BLaER1 (cell line): ENCODE results near the gene R3HDM4.

ENCODE experiments used
- H3K27ac ChIP-seq: shearing (Covaris generic); formaldehyde crosslinking; 2 replicates; pipeline ENCODE4 v1.8.1; 2022
- H3K27me3 ChIP-seq: shearing (Covaris generic); formaldehyde crosslinking; 2 replicates; pipeline ENCODE4 v1.8.1; 2022
- H3K36me3 ChIP-seq: shearing (Covaris generic); formaldehyde crosslinking; 2 replicates; pipeline ENCODE4 v1.8.1; 2022
- H3K4me1 ChIP-seq: shearing (Covaris generic); formaldehyde crosslinking; 2 replicates; pipeline ENCODE4 v1.8.1; 2022
- H3K4me2 ChIP-seq: shearing (Covaris generic); formaldehyde crosslinking; 2 replicates; pipeline ENCODE4 v1.8.1; 2022
- H3K4me3 ChIP-seq: shearing (Covaris generic); formaldehyde crosslinking; 2 replicates; pipeline ENCODE4 v1.8.1; 2022
- H3K9ac ChIP-seq: shearing (Covaris generic); formaldehyde crosslinking; 2 replicates; pipeline ENCODE4 v1.8.1; 2022
- H3K9me3 ChIP-seq: shearing (Covaris generic); formaldehyde crosslinking; 2 replicates; pipeline ENCODE4 v1.8.1; 2022
- H4K20me1 ChIP-seq: shearing (Covaris generic); formaldehyde crosslinking; 2 replicates; pipeline ENCODE4 v1.8.1; 2022
- Cebpa-rat ChIP-seq: shearing (Covaris generic); IDR thresholded peaks from 2 replicates; pipeline ENCODE4 v1.8.1; 2022

R3HDM4 gene

GRCh38 chr19:947707-948539 lies 34.9 kb upstream of the R3HDM4 start:
- Histone ChIP-seq H3K27ac (peak overlapping the region; percentile 52), H4K20me1 (peaks cover 71% of the 10 kb centered on the region), H3K27me3 (no peaks in the 10 kb centered on the region), H3K4me2 (peak overlapping the region; percentile 84), H3K36me3 (peaks cover 25% of the 10 kb centered on the region), H3K9me3 (peaks cover 3% of the 10 kb centered on the region; the same call in 1 of the 2 replicates), H3K9ac (peak overlapping the region; percentile 36; the same call in 1 of the 2 replicates), H3K4me1 (peaks cover 76% of the 10 kb centered on the region), H3K4me3 (peak overlapping the region; percentile 10; the same call in 1 of the 2 replicates)
- no peak for TF ChIP-seq Cebpa-rat

GRCh38 chr19:947090-947706 lies 34.2 kb upstream of the R3HDM4 start:
- no peaks in the 10 kb centered on the region for H3K27me3 ChIP-seq
- peak overlapping the region; percentile 84 for H3K4me2 ChIP-seq
- H3K27ac ChIP-seq, result peak overlapping the region; percentile 36; the same call in 1 of the 2 replicates
- no peak for TF ChIP-seq Cebpa-rat
- H3K36me3 ChIP-seq, result peaks cover 32% of the 10 kb centered on the region
- peaks cover 3% of the 10 kb centered on the region; the same call in 1 of the 2 replicates for H3K9me3 ChIP-seq
- H3K4me3 ChIP-seq, result no peak overlapping the region
- H3K4me1 ChIP-seq, result peaks cover 76% of the 10 kb centered on the region
- peaks cover 74% of the 10 kb centered on the region for H4K20me1 ChIP-seq
- H3K9ac ChIP-seq, result no peak overlapping the region

- H3K9ac ChIP-seq, result no peak overlapping the region
- no peak overlapping the region for H3K4me3 ChIP-seq
- peaks cover 3% of the 10 kb centered on the region; the same call in 1 of the 2 replicates for H3K9me3 ChIP-seq
- peaks cover 36% of the 10 kb centered on the region for H3K36me3 ChIP-seq
- peaks cover 76% of the 10 kb centered on the region for H3K4me1 ChIP-seq
- TF ChIP-seq Cebpa-rat, result no peak
- peaks cover 79% of the 10 kb centered on the region for H4K20me1 ChIP-seq
- no peak overlapping the region for H3K27ac ChIP-seq
- H3K27me3 ChIP-seq, result no peaks in the 10 kb centered on the region
- no peak overlapping the region for H3K4me2 ChIP-seq
Measured at GRCh38 chr19:945401-946252, 32.6 kb upstream of the R3HDM4 start.

GRCh38 chr19:944663-945241 lies 31.7 kb upstream of the R3HDM4 start:
- Histone ChIP-seq H3K4me1 (peaks cover 76% of the 10 kb centered on the region), H3K27ac (no peak overlapping the region), H3K9ac (no peak overlapping the region), H3K4me3 (no peak overlapping the region), H3K36me3 (peaks cover 38% of the 10 kb centered on the region), H3K27me3 (no peaks in the 10 kb centered on the region), H3K4me2 (no peak overlapping the region), H4K20me1 (peaks cover 88% of the 10 kb centered on the region), H3K9me3 (peaks cover 3% of the 10 kb centered on the region; the same call in 1 of the 2 replicates)
- TF ChIP-seq Cebpa-rat, result no peak

GRCh38 chr19:944171-944567 lies 31.1 kb upstream of the R3HDM4 start:
- Histone ChIP-seq H3K27me3 (no peaks in the 10 kb centered on the region), H3K36me3 (peaks cover 44% of the 10 kb centered on the region), H3K9me3 (peaks cover 3% of the 10 kb centered on the region; the same call in 1 of the 2 replicates), H3K9ac (no peak overlapping the region), H3K4me2 (no peak overlapping the region), H3K4me3 (no peak overlapping the region), H4K20me1 (peaks cover 93% of the 10 kb centered on the region), H3K4me1 (peaks cover 76% of the 10 kb centered on the region), H3K27ac (no peak overlapping the region)
- no peak for TF ChIP-seq Cebpa-rat

- Histone ChIP-seq H4K20me1 (peaks cover 98% of the 10 kb centered on the region), H3K4me3 (no peak overlapping the region)
Measured at GRCh38 chr19:943551-944170, 30.6 kb upstream of the R3HDM4 start.

GRCh38 chr19:942133-942645 lies 29.2 kb upstream of the R3HDM4 start:
- H3K27ac ChIP-seq, result no peak overlapping the region
- peaks cover 6% of the 10 kb centered on the region for H3K9me3 ChIP-seq
- peaks cover 48% of the 10 kb centered on the region for H3K36me3 ChIP-seq
- H4K20me1 ChIP-seq, result peaks cover 100% of the 10 kb centered on the region
- peaks cover 70% of the 10 kb centered on the region for H3K4me1 ChIP-seq
- peak overlapping the region; percentile 97 for H3K4me2 ChIP-seq
- no peaks in the 10 kb centered on the region for H3K27me3 ChIP-seq
- no peak for TF ChIP-seq Cebpa-rat
- no peak overlapping the region for H3K4me3 ChIP-seq
- no peak overlapping the region for H3K9ac ChIP-seq

More at GRCh38 chr19:943551-944170, 30.6 kb upstream of the R3HDM4 start:
- Histone ChIP-seq H3K27ac (no peak overlapping the region), H3K27me3 (no peaks in the 10 kb centered on the region), H3K36me3 (peaks cover 44% of the 10 kb centered on the region), H3K9ac (no peak overlapping the region), H3K9me3 (peaks cover 3% of the 10 kb centered on the region; the same call in 1 of the 2 replicates), H3K4me1 (peaks cover 76% of the 10 kb centered on the region), H3K4me2 (no peak overlapping the region)
- TF ChIP-seq Cebpa-rat, result no peak

GRCh38 chr19:941292-942132 lies 28.5 kb upstream of the R3HDM4 start:
- Histone ChIP-seq H4K20me1 (peaks cover 100% of the 10 kb centered on the region), H3K4me3 (peak overlapping the region; percentile 58), H3K27ac (no peak overlapping the region; the same call in 1 of the 2 replicates), H3K36me3 (peaks cover 55% of the 10 kb centered on the region), H3K9me3 (peaks cover 9% of the 10 kb centered on the region), H3K4me2 (peak overlapping the region; percentile 97), H3K27me3 (no peaks in the 10 kb centered on the region), H3K9ac (0 out of 2 replicates have a peak overlapping the region, but pooled peaks have one; percentile 49), H3K4me1 (peaks cover 64% of the 10 kb centered on the region)
- TF ChIP-seq Cebpa-rat, result no peak
